Germinal center (tissue), 1 donor: ENCODE measurements around the gene WSB1.

Experiments used
- DNase-seq: peaks from one replicate; pipeline ENCODE4 v3.0.0; 2012; ENCODE audit warnings: mixed read lengths, low spot score

WSB1 gene

GRCh38 chr17:27339836-27340550 is 46.1 kb downstream of the WSB1 start:
- no peak for DNase-seq

GRCh38 chr17:27340575-27340974 is 46.7 kb downstream of the WSB1 start:
- no peak for DNase-seq

GRCh38 chr17:27341041-27341471 is 47.1 kb downstream of the WSB1 start:
- DNase-seq, result no peak

GRCh38 chr17:27342059-27342458 is 48.1 kb downstream of the WSB1 start:
- no peak for DNase-seq

GRCh38 chr17:27343294-27343693 is 49.4 kb downstream of the WSB1 start:
- DNase-seq, result no peak

GRCh38 chr17:27343977-27344607 is 50.2 kb downstream of the WSB1 start:
- DNase-seq, result no peak

GRCh38 chr17:27345141-27345904 is 51.4 kb downstream of the WSB1 start:
- DNase-seq, result no peak

GRCh38 chr17:27346228-27346899 is 52.5 kb downstream of the WSB1 start:
- DNase-seq, result no peak

- no peak for DNase-seq
These were observed 54.3 kb downstream of the WSB1 start for GRCh38 chr17:27348196-27348595.

- DNase-seq, result no peak
These were observed 55.7 kb downstream of the WSB1 start for GRCh38 chr17:27349540-27350021.

- DNase-seq, result no peak
These were observed 57.8 kb downstream of the WSB1 start for GRCh38 chr17:27351759-27352158.

GRCh38 chr17:27352448-27353032 is 58.6 kb downstream of the WSB1 start:
- DNase-seq, result no peak

- DNase-seq, result no peak
These were observed 59.1 kb downstream of the WSB1 start for GRCh38 chr17:27353033-27353460.

GRCh38 chr17:27353461-27354050 is 59.6 kb downstream of the WSB1 start:
- DNase-seq, result peak; percentile 93

- no peak for DNase-seq
These were observed 60.2 kb downstream of the WSB1 start for GRCh38 chr17:27354051-27354490.

GRCh38 chr17:27354491-27355081 is 60.7 kb downstream of the WSB1 start:
- peak; percentile 24 for DNase-seq

GRCh38 chr17:27355419-27355818 is 61.5 kb downstream of the WSB1 start:
- DNase-seq, result no peak

GRCh38 chr17:27356091-27356705 is 62.3 kb downstream of the WSB1 start:
- no peak for DNase-seq

GRCh38 chr17:27357236-27357635 is 63.3 kb downstream of the WSB1 start:
- DNase-seq, result no peak

- no peak for DNase-seq
These were observed 66.6 kb downstream of the WSB1 start for GRCh38 chr17:27360507-27360906.

- DNase-seq, result no peak
These were observed 67.8 kb downstream of the WSB1 start for GRCh38 chr17:27361695-27362094.
